OCI-LY1 (cell line): Measurements from ENCODE around the gene GUK1.

Experiments used
- EZH2 ChIP-seq: fragments of 200-600 bp; sonication (generic), shearing (Covaris generic); IDR thresholded peaks from 2 replicates; pipeline ENCODE4 v1.8.0; 2017; ENCODE audit warnings: borderline replicate concordance, mixed run types, mild to moderate bottlenecking, antibody characterized with exemption, low read length, moderate library complexity, mixed read lengths
- TF ChIP-seq, protein P1 (sequence below): fragments of 200-600 bp; sonication (generic), shearing (Covaris generic); IDR thresholded peaks from 2 replicates; pipeline ENCODE4 v1.5.1; 2017; ENCODE audit warnings: mild to moderate bottlenecking, antibody characterized with exemption, low read length, moderate library complexity, mixed read lengths

DNA sequence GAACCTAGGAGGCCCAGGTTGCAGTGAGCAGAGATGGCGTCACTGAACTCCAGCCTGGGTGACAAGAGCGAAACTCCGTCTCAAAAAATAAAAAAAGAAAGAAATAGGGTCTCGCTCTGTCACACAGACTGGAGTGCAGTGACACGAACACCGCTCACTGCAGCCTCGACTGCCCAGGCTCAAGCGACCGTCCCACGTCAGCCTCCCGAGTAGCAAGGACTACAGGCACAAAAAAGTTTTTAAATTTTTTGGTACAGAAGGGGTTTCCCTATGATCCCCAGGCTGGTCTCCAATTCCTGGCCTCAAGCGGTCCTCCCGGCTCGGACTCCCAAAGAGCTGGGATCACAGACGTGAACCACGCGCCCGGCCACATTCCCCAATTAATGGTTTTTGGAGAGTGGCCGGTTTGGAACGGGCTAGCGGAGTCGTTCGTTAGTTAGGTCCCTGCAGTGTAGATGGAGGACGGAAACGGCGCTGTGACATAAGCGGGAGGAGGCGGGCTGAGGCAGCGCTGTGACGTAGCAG, 611 bp upstream of the GUK1 start:
- TF ChIP-seq, protein P1, sequence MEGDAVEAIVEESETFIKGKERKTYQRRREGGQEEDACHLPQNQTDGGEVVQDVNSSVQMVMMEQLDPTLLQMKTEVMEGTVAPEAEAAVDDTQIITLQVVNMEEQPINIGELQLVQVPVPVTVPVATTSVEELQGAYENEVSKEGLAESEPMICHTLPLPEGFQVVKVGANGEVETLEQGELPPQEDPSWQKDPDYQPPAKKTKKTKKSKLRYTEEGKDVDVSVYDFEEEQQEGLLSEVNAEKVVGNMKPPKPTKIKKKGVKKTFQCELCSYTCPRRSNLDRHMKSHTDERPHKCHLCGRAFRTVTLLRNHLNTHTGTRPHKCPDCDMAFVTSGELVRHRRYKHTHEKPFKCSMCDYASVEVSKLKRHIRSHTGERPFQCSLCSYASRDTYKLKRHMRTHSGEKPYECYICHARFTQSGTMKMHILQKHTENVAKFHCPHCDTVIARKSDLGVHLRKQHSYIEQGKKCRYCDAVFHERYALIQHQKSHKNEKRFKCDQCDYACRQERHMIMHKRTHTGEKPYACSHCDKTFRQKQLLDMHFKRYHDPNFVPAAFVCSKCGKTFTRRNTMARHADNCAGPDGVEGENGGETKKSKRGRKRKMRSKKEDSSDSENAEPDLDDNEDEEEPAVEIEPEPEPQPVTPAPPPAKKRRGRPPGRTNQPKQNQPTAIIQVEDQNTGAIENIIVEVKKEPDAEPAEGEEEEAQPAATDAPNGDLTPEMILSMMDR = no peak
- no peak for TF ChIP-seq EZH2
